ENCODE data around the gene TNFAIP8L1. TPM values are rescaled to one million over a fixed set of nuclear protein-coding genes. Genes with fewer than 3 reads are reported as not detected.
"Not testable (repeated sequence)": the region's sequence is repeated elsewhere in the genome, so short reads cannot be mapped to it uniquely, and the experiment has no call there.

TNFAIP8L1 gene
- polyA plus RNA-seq (ENCODE audit: insufficient read length) = 13.5 TPM
- long read RNA-seq, donor 1, transcript TNFAIP8L1-201 (2 exons, 3,814 nt) = major isoform, 8 of 138 reads
- long read RNA-seq, donor 1, partial matches to known transcripts = 18 of 138 reads
- long read RNA-seq, donor 1, other reads (novel, unspliced or antisense) = 112 of 138 reads
- long read RNA-seq, donor 2, transcript TNFAIP8L1-201 (2 exons, 3,814 nt) = major isoform, 5 of 8 reads
- long read RNA-seq, donor 2, partial matches to known transcripts = 0 of 8 reads
- long read RNA-seq, donor 2, other reads (novel, unspliced or antisense) = 0 of 8 reads
- long read RNA-seq, donor 3, transcript TNFAIP8L1-201 (2 exons, 3,814 nt) = major isoform, 5 of 5 reads
- long read RNA-seq, donor 3, partial matches to known transcripts = 0 of 5 reads
- long read RNA-seq, donor 3, other reads (novel, unspliced or antisense) = 0 of 5 reads
- long read RNA-seq, donor 4, partial matches to known transcripts = 0 of 1 reads
- long read RNA-seq, donor 4, other reads (novel, unspliced or antisense) = 0 of 1 reads
- long read RNA-seq, donor 5, transcript TNFAIP8L1-201 (2 exons, 3,814 nt) = major isoform, 10 of 20 reads
- long read RNA-seq, donor 5, partial matches to known transcripts = 10 of 20 reads
- long read RNA-seq, donor 5, other reads (novel, unspliced or antisense) = 0 of 20 reads
- long read RNA-seq, donor 6, transcript TNFAIP8L1-201 (2 exons, 3,814 nt) = major isoform, 10 of 10 reads
- long read RNA-seq, donor 6, partial matches to known transcripts = 0 of 10 reads
- long read RNA-seq, donor 6, other reads (novel, unspliced or antisense) = 0 of 10 reads
- long read RNA-seq, donor 7, transcript TNFAIP8L1-201 (2 exons, 3,814 nt) = major isoform, 6 of 6 reads
- long read RNA-seq, donor 7, partial matches to known transcripts = 0 of 6 reads
- long read RNA-seq, donor 7, other reads (novel, unspliced or antisense) = 0 of 6 reads
- long read RNA-seq, donor 8, partial matches to known transcripts = 60 of 126 reads
- long read RNA-seq, donor 8, other reads (novel, unspliced or antisense) = 63 of 126 reads

DNA sequence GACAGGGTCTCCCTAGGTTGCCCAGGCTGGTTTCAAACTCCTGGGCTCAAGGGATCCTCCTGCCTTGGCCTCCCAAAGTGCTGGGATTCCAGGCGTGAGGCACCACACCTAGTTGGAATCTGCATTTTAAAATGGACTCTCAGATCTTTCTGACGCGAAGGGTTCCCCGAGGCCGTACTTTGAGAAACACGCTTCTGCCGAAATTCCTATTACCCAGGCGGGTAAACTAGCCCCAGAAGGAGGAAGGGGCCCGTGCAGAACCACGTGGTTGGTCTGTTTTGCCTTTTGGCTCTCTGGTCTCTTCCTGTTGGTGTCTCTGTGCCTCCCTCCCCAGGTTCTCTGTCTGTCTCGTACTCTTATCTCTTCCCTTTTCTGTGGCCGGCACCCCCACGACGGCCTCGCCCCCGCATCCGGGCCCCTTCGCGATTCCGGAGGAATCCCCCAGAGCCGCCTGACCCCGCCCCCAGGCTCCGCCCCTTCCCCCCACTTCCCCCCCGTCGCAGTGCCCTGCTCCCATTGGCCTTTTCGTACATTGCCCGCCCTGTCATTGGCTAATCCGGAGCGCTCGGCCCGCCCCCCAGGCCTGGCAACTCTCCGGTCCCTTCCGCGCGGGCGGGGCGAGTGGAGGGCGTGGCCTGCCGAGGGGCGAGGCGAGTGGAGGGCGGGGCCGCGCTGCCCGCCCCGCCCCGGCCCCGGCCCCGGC, at the start of gene TNFAIP8L1:
Gene TNFAIP8L1 (plus strand): TSS at position 689 of the 703 bp plus-strand sequence. CDS start 12,354 bp downstream, outside the sequence.
- peak; percentile 96 for DNase-seq

DNA sequence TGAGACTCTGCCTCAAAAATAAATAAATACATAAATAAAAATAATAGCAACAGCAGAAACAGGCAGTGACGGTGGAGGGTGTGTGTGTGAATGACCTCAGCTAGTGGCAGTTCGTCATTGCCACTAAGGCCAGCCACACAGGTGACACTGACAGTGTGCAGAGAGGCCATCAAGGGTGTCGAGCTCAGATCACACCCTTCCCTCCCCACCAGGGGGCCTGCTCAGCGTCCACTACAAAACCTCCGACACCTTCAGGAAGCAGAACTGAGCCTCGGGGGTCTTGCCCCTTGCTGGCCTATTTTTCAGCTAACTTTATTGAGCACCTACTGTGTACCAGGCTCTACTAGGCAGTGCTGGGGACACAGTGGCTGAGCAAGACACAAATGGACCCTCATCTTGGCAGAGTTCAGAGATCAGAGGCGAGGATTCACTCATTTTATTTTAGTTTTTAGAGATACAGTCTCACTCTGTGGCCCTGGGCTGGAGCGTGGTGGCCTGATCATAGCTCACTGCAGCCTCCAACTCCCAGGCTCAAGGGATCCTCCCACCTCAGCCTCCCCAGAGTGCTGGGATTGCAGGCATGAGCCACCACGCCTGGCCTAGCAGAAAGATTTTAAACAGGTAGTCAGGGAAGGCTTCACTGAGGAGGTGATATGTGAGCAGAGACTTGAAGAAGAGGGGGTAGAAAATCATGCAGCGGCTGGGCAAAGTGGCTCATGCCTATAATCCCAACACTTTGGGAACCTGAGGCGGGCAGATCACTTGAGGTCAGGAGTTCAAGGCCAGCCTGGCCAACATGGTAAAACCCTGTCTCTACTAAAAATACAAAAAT, 49.5 kb upstream of the TNFAIP8L1 start:
- no peak for DNase-seq

GRCh38 chr19:4590559-4590958, 48.8 kb upstream of the TNFAIP8L1 start:
- DNase-seq = no peak

DNA sequence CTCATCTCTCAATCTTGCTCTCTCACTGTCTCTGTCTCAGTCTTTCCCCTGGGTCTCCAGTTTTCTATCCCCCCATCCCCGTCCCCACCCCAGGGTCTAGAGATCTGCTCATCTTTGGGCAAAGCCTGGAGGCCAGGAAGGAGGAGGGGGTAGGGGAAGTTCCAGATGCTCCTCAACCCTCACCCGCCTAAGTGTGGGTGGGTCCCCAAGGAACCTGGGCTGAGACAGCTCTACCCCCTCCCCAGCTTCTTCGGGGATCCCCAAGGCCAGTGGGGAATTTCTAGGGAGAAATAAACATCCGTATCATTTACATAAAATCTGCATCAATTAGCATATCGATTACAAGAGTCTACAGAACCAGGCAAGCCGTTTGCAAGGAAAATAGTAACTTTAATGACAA, 48.0 kb upstream of the TNFAIP8L1 start:
- DNase-seq = no peak

DNA sequence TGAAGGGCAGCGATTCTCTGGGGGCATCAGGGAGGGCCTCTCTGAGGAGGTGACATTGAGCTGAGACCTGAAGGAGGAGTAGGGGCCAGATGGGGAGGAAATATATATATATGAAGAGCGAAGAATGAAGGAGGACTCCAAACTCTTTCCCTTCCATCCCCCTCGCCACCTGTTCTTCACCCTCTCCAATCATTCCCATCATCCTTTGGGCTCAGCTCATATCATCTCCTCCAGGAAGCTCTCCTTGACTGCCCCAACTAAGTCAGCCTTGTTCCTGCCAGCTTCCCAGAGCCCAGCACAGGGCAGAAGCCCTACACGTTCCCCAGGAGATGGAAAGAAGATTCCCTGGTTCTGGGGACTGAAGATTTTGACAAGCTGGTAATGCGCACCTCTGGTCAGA, 46.9 kb upstream of the TNFAIP8L1 start:
- DNase-seq = no peak

GRCh38 chr19:4593409-4593851, 45.9 kb upstream of the TNFAIP8L1 start:
- DNase-seq = no peak

DNA sequence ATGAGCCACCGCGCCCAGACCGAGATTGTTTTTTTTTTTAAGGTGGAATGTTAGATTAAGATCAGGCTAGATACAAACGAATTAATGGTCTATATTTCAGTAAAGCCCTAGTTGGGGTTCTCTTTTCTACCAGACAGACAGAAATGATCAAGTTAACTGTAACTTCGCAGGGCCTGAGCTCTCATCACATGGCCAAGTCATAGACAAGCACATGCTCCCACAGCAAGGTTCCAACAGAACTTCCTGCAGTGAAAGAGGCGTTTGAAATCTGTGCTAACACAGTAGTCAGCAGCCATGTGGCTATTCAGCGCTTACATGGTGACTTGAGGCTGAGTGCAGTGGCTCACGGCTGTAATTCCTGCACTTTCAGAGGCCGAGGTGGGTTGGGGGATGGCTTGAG, 45.1 kb upstream of the TNFAIP8L1 start:
- DNase-seq = no peak

- not testable (repeated sequence) for DNase-seq
Observed at GRCh38 chr19:4595158-4595557, 44.2 kb upstream of the TNFAIP8L1 start.

DNA sequence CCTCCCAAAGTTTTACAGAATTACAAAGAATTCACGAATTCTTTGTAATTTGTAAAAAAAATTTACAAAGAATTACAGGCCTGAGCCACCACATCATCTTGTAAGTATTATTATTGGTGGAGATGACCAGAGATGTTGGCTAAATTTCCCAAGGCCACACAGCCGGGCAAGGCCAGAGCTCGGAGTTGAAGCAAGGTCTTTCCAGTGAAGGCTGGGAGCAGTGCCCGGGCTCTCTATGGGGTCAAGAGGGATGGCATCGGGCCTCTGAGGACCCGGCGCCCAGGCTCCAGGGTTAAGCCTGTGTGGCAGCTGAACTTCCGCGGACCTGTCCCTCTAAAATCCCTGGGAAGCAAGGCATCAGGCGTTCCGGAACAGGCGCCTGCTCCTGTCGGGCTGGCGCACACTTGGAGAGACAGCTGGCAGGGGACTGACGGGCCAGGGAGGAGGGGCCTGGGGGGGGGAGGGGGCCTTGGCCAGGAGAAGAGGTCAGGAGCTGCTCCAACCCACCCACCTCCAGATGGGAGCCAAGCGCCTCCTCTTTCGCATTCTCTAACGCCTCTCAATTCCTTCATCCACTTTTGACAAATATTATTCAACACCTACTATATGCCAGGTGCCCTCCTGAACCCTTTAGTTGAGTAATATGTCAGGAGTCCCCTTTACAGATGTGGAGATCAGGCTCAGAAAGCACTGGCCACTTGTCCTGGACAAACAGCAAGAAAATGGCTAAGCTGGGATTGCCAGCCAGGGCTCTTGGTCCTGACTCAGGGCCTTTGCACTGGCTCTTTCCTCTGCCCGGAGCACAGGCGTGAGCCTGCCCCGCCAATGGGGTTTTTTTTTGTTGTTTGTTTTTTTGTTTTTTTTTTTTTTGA, 43.0 kb upstream of the TNFAIP8L1 start:
- DNase-seq = no peak

GRCh38 chr19:4597278-4597974, 41.9 kb upstream of the TNFAIP8L1 start:
- no peak for DNase-seq

- no peak for DNase-seq
Observed at GRCh38 chr19:4597975-4598671, 41.2 kb upstream of the TNFAIP8L1 start.

GRCh38 chr19:4598712-4599111, 40.6 kb upstream of the TNFAIP8L1 start:
- no peak for DNase-seq

GRCh38 chr19:4600082-4600481, 39.2 kb upstream of the TNFAIP8L1 start:
- DNase-seq = no peak

DNA sequence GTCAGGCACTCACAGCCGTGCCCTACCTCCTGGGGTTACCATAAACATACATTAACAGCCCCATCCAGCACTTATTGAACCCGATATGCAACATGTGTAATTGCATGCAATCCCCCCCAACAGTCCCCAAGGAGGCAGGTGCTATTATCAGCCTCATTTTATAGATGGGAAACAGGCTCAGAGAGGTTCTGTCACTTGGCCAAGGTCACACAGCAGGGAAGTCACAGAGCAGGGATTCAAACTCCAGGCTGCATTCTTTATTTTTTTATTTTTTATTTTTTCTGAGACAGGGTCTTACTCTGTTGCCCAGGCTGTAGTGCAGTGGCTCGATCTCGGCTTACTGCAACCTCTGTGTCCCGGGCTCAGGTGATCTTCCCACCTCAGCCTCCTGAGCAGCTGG, 38.4 kb upstream of the TNFAIP8L1 start:
- no peak for DNase-seq

GRCh38 chr19:4602173-4602788, 37.0 kb upstream of the TNFAIP8L1 start:
- DNase-seq = no peak

DNA sequence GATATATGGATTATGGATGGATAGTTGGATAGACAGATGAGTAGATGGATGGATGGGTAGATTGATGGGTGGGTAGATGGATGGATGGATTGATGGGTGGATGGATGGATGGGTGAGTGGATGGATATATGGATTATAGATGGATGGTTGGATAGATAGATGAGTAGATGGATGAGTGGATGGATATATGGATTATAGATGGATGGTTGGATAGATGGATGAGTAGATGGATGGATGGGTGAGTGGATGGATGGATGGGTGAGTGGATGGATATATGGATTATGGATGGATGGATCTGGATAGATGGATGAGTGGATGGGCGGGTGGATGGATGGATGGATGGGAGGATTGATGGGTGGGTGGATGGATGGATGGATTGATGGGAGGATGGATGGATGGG, 36.4 kb upstream of the TNFAIP8L1 start:
- DNase-seq = no peak

DNA sequence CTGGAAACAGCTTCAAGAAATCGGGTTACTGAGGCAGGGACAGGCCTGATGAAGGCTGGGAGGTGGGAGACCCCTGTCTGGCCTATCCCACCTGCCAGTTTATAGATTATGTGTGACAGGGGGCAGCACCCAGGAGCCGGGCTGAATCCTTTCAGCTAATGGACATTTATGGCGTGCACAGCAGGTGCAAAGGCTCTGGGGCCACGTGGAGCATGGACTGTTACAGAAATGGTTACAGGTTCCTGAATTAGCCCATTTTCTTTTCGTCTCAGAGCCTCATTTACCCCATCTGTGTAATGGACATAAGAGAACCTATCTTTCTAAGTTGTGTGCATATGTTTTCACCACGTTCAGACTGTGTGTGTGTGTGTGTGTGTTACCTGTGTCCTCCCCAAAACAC, 34.4 kb upstream of the TNFAIP8L1 start:
- DNase-seq = no peak

GRCh38 chr19:4606181-4606580, 33.1 kb upstream of the TNFAIP8L1 start:
- DNase-seq = no peak

Data from left kidney (tissue), 8 donors.